Stimulated activated CD8-positive, alpha-beta memory T cell treated with anti-CD3 and anti-CD28 coated beads, Interleukin-15, amount 100 ng/mL, for 1 hour (primary cell): ENCODE results near the gene SCUBE2.

ENCODE experiments used
- DNase-seq: peaks from one replicate; pipeline ENCODE4 v3.0.0-alpha.2; 2020; ENCODE audit warnings: low read depth

The SCUBE2 gene

GRCh38 chr11:9074338-9075029 lies 16.9 kb downstream of the SCUBE2 start:
- DNase-seq, result no peak

GRCh38 chr11:9073466-9074225 lies 17.8 kb downstream of the SCUBE2 start:
- DNase-seq, result no peak

- no peak for DNase-seq
These were observed 18.7 kb downstream of the SCUBE2 start for GRCh38 chr11:9072626-9073176.

DNA sequence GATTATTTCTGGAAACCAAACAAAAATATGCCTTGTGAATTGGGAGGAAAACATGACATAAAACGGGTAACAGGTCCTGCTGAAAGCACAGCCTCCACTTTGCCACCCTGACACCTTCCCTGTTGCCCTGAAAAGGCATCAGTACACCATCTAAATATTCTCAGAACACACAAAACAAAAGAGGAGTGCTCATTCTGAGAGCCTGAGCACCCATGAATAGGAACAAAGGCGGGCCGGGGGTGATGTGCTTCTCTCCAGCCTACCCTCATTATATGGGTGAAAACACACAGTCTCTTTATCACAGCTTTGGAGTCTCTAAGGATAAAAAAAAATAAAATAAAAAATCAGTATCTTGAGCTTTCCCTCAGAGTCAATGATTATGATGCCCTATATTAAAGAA lies 19.7 kb downstream of the SCUBE2 start:
- DNase-seq, result no peak

GRCh38 chr11:9070749-9071491 lies 20.5 kb downstream of the SCUBE2 start:
- DNase-seq, result no peak

DNA sequence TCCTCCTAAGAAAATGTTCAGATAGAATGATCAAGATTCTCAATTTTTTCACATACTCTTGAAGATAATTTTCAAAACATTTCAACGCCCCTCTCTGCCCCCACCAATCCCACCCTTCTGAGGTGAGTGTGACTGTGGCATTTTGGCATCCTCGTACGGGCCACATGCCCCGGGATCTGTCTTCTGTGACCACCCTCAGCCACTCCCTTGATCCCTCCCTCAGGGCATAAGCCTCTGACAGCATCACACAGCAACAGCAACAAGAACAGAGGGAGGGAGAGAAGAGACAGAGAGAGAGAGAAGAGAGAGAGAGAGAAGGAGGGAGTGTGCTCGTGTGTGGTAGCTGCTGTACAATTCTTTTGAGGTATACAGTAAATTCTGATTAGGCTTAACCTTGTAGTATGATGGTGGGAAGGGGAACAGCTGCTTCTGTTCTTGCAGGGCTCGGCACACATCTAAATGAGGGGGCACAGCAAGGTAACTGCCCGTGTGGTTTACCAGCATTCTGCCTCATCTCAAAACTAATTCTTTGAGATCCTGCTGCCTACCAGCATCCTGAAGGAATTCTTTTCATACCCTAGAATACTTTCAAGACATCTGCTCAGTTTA lies 21.4 kb downstream of the SCUBE2 start:
- no peak for DNase-seq

GRCh38 chr11:9069256-9069655 lies 22.1 kb downstream of the SCUBE2 start:
- DNase-seq, result no peak

DNA sequence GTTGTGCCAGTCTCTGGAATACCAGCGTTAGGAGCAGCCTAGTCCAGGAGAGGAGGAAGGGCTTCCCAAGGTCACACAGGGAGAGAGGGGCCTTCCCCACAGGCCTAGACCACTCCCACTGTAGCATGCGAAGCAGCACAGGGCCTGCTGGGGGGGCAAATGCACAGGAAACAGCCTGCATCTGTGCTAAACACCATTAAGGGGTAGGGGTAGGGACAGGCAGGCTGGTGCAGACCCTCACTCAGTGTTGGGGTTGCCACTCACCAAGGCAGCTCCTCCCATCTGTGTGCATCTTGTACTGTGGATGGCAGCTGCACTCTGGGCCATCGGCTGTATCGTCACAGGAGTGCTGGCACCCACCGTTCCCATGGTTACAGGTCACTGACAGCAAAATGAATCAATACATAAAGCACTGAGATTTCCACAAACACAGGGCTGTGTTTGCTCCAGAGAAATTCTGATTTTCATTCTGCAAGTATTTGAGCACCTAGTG lies 24.9 kb downstream of the SCUBE2 start:
- DNase-seq, result no peak

GRCh38 chr11:9065607-9066432 lies 25.6 kb downstream of the SCUBE2 start:
- DNase-seq, result no peak

- no peak for DNase-seq
These were observed 29.6 kb downstream of the SCUBE2 start for GRCh38 chr11:9061807-9062206.

- DNase-seq, result no peak
These were observed 30.7 kb downstream of the SCUBE2 start for GRCh38 chr11:9060700-9061111.

GRCh38 chr11:9059406-9059805 lies 32.0 kb downstream of the SCUBE2 start:
- no peak for DNase-seq

DNA sequence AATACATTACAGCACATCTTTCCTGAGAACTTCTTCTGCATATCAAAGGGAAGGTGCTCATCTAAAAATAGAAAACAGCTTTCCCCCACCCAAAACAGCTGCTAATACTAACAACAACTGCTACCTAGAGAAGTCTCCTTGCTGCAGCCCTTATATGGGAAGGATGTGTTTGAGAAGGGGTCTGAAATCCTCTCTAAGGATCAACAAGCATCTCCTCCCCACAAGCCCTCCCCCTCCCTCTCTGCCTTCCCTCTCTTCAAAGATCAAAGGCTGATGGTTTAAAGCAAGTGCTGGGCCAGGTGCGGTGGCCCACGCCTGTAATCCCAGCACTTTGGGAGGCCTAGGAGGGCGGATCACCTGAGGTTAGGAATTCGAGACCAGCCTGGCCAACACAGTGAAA lies 33.5 kb downstream of the SCUBE2 start:
- DNase-seq, result no peak

DNA sequence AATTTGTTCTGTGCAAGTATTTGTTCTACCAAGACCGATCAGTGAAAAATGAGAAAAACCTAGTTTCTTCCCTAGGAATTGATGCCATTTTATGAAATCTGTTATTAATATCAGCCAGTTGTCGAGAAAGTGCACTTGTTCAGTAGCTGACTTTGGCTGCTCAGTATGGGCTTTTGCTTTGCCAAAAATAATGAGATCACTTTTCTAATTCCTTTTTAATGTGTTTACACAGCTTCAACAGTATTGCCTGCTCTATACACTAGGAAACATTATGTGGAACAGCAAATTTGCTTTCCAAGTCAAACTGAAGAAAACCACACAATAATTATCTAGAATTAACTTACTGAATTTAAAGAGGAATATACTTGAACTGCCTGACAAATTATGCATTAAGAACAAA lies 34.4 kb downstream of the SCUBE2 start:
- DNase-seq, result no peak

DNA sequence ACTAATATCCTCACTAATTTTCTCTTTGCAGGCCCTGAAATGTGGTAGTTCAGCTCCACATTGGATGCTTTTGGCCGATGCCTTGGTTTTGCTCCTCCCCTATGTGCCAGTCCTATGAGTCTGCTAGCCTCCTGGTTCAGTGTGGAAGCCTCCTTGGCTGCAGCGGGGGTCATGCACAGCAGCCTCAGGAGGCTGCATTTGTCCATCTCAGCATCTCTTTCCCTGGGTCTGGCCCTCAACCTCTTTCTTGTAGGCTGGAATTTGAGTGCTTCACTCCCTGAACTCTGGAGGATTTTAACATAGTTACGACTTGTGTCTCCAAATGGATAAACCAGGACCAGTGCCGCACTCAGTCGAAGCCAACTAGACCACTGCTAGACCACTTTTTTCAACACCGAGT lies 34.9 kb downstream of the SCUBE2 start:
- no peak for DNase-seq

GRCh38 chr11:9053316-9054035 lies 37.9 kb downstream of the SCUBE2 start:
- DNase-seq, result no peak

DNA sequence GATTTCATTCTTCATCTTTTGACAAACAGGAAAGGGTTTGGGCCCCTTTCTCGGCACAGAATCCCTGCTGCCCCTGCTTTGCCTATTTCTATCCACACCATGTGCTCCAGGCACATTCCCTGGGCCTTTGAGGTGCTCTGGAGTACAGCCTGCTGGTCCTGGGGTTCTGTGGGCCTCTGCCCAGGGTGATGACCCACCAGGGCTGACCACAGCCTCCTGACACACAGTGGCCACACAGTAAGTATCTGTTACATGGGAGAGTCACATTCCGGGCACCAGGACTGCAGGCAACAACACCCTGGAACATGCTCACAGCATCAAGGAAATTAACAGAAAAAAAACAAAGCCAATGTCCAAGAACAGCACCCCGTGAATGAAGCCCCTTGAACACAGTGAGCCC lies 39.1 kb downstream of the SCUBE2 start:
- no peak for DNase-seq

DNA sequence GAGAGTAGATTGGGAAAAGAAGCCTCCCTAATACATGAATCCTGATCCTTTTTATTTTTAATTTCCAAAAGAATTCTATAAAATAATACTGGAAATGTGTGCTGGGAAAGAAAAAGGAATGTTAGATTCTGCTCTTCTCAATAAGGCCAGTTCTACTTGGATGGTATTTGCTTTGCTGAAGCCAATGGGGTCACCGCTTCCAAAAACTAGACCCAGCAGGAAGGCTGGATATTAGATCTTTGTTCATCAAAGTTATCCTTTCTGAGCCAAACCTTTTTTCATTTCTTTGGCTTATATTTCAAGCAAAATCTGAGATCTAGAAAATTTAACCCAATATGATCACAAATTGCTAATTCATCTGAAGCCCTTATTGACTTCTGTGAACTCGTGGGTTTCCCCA lies 41.4 kb downstream of the SCUBE2 start:
- no peak for DNase-seq

DNA sequence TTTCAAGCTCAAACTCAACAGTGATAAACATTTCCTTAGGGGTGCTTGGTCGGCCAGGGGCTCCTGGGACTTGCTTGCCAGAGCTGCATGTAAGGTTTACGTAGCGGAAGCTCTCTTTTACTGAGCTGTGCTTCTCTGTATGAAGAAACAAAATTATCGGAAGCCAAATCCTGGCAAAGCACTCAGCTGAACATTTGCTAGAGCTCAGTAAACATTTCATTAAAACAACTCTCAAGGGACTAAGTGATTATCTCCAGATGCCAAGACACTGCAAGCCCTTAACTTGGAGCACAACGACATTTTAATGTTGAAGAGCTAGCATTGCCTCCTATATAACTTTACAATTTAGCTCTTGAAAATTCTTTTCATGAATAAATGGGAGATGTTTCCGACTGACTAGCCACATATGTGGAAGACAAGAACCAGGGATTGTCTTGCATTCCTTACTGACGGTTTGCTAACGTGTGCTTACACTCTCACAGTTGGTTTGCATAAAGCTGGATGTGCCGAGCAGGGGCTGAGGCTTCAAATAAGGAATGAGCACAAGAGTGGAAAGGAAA lies 43.4 kb downstream of the SCUBE2 start:
- no peak for DNase-seq

DNA sequence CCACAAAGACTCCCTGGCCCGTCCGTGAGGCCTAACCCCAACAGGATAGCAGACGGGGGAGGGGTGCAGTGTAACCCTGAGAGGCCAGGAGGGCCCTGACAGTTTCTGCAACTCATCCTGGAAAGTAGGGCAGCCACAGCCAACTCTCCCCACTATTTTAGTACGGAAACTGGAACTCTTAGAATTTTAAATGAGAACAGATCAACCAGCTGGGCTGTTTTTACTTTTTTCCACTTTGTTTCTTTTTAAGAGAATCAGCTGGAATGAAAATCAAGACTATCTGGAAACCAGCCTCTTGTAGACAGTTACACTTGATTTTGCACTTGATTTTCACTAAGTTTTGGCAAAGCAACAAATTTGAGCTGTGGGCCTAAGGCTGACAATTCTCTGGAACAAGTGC lies 44.9 kb downstream of the SCUBE2 start:
- no peak for DNase-seq
